Measurements from ENCODE around the gene SYT9.
"Not testable (repeated sequence)": the region's sequence is repeated elsewhere in the genome, so short reads cannot be mapped to it uniquely, and the experiment has no call there.

The SYT9 gene

DNA sequence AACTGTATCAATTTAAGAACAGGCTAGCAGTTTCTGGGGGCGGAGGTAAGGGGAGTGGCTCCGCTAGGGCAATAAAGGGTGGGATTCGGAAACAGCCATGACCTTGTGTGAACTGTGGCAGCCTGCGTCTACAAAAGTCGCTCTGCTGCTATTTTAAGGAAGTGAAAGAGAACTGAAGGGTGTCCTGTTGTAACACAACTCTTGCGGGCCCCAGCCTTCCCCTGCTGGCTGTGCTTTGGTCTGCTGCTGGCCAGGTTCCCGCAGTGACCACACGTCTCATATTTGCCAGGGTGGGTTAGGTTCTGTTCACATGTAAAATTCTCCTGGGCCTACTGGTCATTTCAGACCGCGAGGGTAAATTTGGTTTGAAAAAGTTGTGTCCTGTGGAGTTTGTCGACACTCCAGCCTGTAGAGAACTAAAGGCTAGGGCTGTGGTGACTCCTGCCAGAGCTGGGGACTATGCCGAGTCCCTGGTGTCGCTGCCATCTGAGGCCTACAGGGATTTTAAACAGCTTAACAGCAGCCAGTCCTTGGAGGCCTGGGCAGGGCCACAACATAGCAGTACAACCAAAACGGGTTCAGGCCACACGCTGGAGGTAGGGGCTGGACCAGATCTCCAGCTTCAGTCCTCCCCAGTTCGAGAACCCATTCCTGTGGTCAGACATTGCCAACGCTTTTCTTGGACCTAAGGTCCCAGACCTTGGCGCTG is 261.0 kb downstream of the SYT9 start:
- DNase-seq: peak; percentile 88

- DNase-seq: peak; percentile 87
Measured at GRCh38 chr11:7513234-7514098, 261.8 kb downstream of the SYT9 start, which contains the start of gene PPFIBP2. TSS of gene PPFIBP2 (plus strand) at chr11:7513999. CDS start at chr11:7549476, 35,477 bp downstream.

- no peak for DNase-seq
Measured at GRCh38 chr11:7514099-7514591, 262.4 kb downstream of the SYT9 start.

DNA sequence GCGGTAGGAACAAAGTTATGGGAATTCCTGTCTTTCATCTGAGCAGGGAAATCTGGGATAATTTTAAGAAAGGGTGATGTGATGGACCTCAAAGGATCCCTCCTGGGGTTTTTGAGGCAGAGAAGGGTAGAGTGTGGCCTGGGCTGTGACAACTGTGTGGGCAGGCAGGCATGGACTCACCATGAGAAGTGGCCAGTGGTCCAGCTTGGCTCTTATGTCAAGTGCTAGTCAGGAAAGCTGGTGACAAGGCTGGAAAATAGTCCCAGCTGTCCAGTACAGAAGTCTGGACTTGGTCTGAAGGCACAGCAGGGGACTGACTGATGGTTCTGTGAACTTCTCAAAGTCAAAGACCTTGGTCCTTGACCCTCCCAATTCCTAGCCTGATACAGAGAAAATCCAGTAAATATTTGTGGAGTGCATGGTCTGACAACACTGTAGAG is 263.8 kb downstream of the SYT9 start:
- DNase-seq: no peak

- DNase-seq: no peak
Measured at GRCh38 chr11:7516475-7516874, 264.8 kb downstream of the SYT9 start.

- DNase-seq: not testable (repeated sequence)
Measured at GRCh38 chr11:7517743-7518142, 266.0 kb downstream of the SYT9 start.

Data from femur (tissue), 1 donor.